K562 (cell line): ENCODE data around the gene TAF12. TPM values are rescaled to one million over a fixed set of nuclear protein-coding genes. Genes with fewer than 3 reads are reported as not detected.

Experiments
- ARID1B ChIP-seq: fragments of 450-650 bp; IDR thresholded peaks from 2 replicates; pipeline ENCODE4 v1.6.1; 2016; ENCODE audit warnings: antibody characterized with exemption, mild to moderate bottlenecking, inconsistent platforms
- CSDE1 ChIP-seq, 2 experiments: fragments of 450-650 bp; IDR thresholded peaks; 2 replicates each; pipeline ENCODE4 v1.6.1; 2016; ENCODE audit warnings: mild to moderate bottlenecking in 1 of 2
- DIDO1 ChIP-seq: fragments of 450-650 bp; IDR thresholded peaks from 2 replicates; pipeline ENCODE4 v1.6.1; 2016; ENCODE audit warnings: low read depth, missing biosample characterization, missing genetic modification characterization
- HEY1 ChIP-seq: fragments of 250-450 bp; sonication (Bioruptor Pico); IDR thresholded peaks from 2 replicates; pipeline ENCODE4 v1.5.0; 2020; ENCODE audit warnings: mild to moderate bottlenecking, moderate library complexity, borderline replicate concordance
- KAT2B ChIP-seq: IDR thresholded peaks from one replicate; pipeline ENCODE4 v1.6.1; 2012; ENCODE audit warnings: low read depth, mild to moderate bottlenecking, control low read depth, inconsistent platforms, low read length, moderate library complexity
- MAFG ChIP-seq: fragments of 450-650 bp; conservative IDR thresholded peaks from 2 replicates; pipeline ENCODE4 v1.6.1; 2016; ENCODE audit warnings: missing genetic modification characterization, missing compliant biosample characterization
- NCOA2 ChIP-seq, 2 experiments: fragments of 450-650 bp; IDR thresholded peaks; 2 replicates each; pipeline ENCODE4 v1.6.1; 2018; ENCODE audit warnings: mild to moderate bottlenecking in 2 of 2, moderate library complexity in 1 of 2; ENCODE audit not compliant: partially characterized antibody in 2 of 2
- NR3C1 ChIP-seq: sonication (generic); formaldehyde crosslinking; IDR thresholded peaks from 2 replicates; pipeline ENCODE4 v1.8.1; 2022; ENCODE audit warnings: missing genetic modification reagents
- PHTF2 ChIP-seq: fragments of 250-450 bp; sonication (Bioruptor Pico); IDR thresholded peaks from 2 replicates; pipeline ENCODE4 v1.5.0; 2021; ENCODE audit warnings: mild to moderate bottlenecking
- REST ChIP-seq, 2 experiments: fragments of 450-650 bp; formaldehyde crosslinking in 1 of 2; IDR thresholded peaks; 2 replicates each; pipeline versions ENCODE4 v1.4.0 to v1.6.1; 2014 to 2020; ENCODE audit warnings: mild to moderate bottlenecking in 2 of 2, borderline replicate concordance in 1 of 2, low read depth in 1 of 2
- TCFL5 ChIP-seq: fragments of 250-450 bp; sonication (Bioruptor Pico); conservative IDR thresholded peaks from 2 replicates; pipeline ENCODE4 v1.6.1; 2021; ENCODE audit warnings: mild to moderate bottlenecking, moderate library complexity, matching md5 sums
- ZMIZ1 ChIP-seq, 2 experiments: fragments of 150-350 bp in 1 of 2; IDR thresholded peaks; 2 replicates each; pipeline ENCODE4 v1.6.1; 2012 to 2016; ENCODE audit warnings: low read depth in 2 of 2, low read length in 2 of 2, mild to moderate bottlenecking in 1 of 2, moderate library complexity in 1 of 2
- ZNF12 ChIP-seq: sonication (generic); formaldehyde crosslinking; IDR thresholded peaks from 2 replicates; pipeline ENCODE4 v1.4.0; 2020; ENCODE audit warnings: mild to moderate bottlenecking, missing genetic modification reagents
- ZNF165 ChIP-seq: fragments of 250-450 bp; sonication (Bioruptor Pico); IDR thresholded peaks from 2 replicates; pipeline ENCODE4 v1.4.0; 2020; ENCODE audit warnings: borderline replicate concordance
- ZNF232 ChIP-seq: sonication (generic); formaldehyde crosslinking; IDR thresholded peaks from 2 replicates; pipeline ENCODE4 v1.8.0; 2022; ENCODE audit warnings: mild to moderate bottlenecking, missing genetic modification reagents
- ZNF717 ChIP-seq: fragments of 250-450 bp; sonication (Bioruptor Pico); IDR thresholded peaks from 2 replicates; pipeline ENCODE4 v1.5.0; 2021
- polyA plus RNA-seq, 8 experiments: library from polyadenylated mRNA; depleted of rRNA in 4 of 8; stranded (reverse) in 5 of 8; unstranded in 3 of 8; fragments of >200 nt; fragmentation: Nextera tagmentation in 2 of 8; fragmentation: Illumina TruSeq in 1 of 8; extraction: Ambion mirVana in 2 of 8; extraction: Trizol in 1 of 8; gene quantifications; 2 replicates each; pipeline versions ENCODE4 v1.2.1 to v1.2.3, GENCODE V29; 2011 to 2014; ENCODE audit warnings: inconsistent platforms in 1 of 8, missing spikeins in 1 of 8
- total RNA-seq, 7 experiments: library from RNA; depleted of rRNA in 6 of 7; stranded (reverse); fragments of >200 nt in 6 of 7; fragmentation: Illumina TruSeq in 2 of 7; extraction: Trizol in 2 of 7; gene quantifications; 2 replicates each; pipeline versions ENCODE4 v1.2.1 to v1.2.3, GENCODE V29; 2011 to 2021; ENCODE audit warnings: low replicate concordance in 1 of 7

TAF12 gene
- total and polyA plus RNA-seq, 9 of the 15 experiments (the other 6 are each of a cell fraction or from before 2014, with no cell fraction given), result 31.6 to 89.0 (median 50.5) TPM

GRCh38 chr1:28642847-28643635, at the start of gene TAF12 (continued):
- TF ChIP-seq ZMIZ1 (IDR thresholded peaks at IDR 0.05; ENCODE audit: low read depth in 2 of 2, low read length in 2 of 2) (peak in 1 of 2 experiments; percentile 61; a peak in 1 of 4 replicates), MAFG (tag) (no peak), CSDE1 (IDR thresholded peaks at IDR 0.05) (peak in 1 of 2 experiments; percentile 99; a peak in 2 of 4 replicates), PHTF2 (CRISPR knock-in tag) (no peak), ZNF232 (CRISPR knock-in tag) (0 out of 2 replicates have a peak, but pooled peaks have one; percentile 4), ZNF12 (CRISPR knock-in tag) (0 out of 2 replicates have a peak, but pooled peaks have one; percentile 62), NCOA2 (IDR thresholded peaks at IDR 0.05; ENCODE audit: partially characterized antibody in 2 of 2) (no peak), HEY1 (CRISPR knock-in tag) (no peak), NR3C1 (CRISPR knock-in tag) (no peak), ZNF717 (no peak; the same call in 1 of the 2 replicates), KAT2B (no peak), ZNF165 (no peak), ARID1B (peak; percentile 51; the same call in 1 of the 2 replicates), TCFL5 (peak; percentile 5; the same call in 1 of the 2 replicates), REST (IDR thresholded peaks at IDR 0.05; ENCODE audit: borderline replicate concordance) (peak; percentile 83), REST (CRISPR knock-in tag; IDR thresholded peaks at IDR 0.05; ENCODE audit: low read depth) (no peak), DIDO1 (peak; percentile 75)
